Neural progenitor cell (in vitro differentiated cells): ENCODE data around the gene TLCD1.

Experiments
- CTCF ChIP-seq: fragments of 200-600 bp; sonication (generic); IDR thresholded peaks from 2 replicates; pipeline ENCODE4 v1.5.1; 2017; ENCODE audit warnings: antibody characterized with exemption, mild to moderate bottlenecking
- EZH2 ChIP-seq: fragments of 200-600 bp; sonication (generic); IDR thresholded peaks from 2 replicates; pipeline ENCODE4 v1.6.1; 2017; ENCODE audit warnings: antibody characterized with exemption, mild to moderate bottlenecking, moderate library complexity
- EZH2phosphoT487 ChIP-seq: fragments of 200-600 bp; sonication (generic); IDR thresholded peaks from 2 replicates; pipeline ENCODE4 v1.6.1; 2017; ENCODE audit warnings: antibody characterized with exemption

DNA sequence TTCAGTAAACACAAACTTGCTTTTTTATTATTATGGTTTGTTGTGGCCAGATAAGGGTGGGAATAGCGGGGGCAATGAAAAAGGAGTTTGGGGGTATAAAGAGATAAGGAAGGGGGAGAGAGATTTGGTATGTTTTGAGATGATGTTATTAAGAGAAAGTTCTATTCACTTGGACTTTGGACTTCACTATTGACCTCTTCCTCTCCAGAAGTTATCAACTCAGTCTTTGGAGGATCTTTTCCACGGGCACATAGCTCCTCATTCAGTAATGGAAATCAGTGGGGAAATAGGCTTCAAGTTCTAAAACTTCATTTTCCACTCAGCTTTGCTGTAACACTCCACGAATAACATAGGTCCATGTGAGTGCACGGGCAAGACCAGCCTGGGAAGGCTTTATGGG is 37.6 kb downstream of the TLCD1 start:
- no peak for TF ChIP-seq EZH2
- TF ChIP-seq EZH2phosphoT487 = no peak
- TF ChIP-seq CTCF = no peak
